A549 (cell line): ENCODE measurements around the gene MYRIP. TPM values are rescaled to one million over a fixed set of nuclear protein-coding genes. Genes with fewer than 3 reads are reported as not detected.
A peak's percentile ranks its signal among the peaks of the same experiment; 100 is the strongest.

Experiments
- ATAC-seq, 2 experiments: fragments of 200-7000 bp in 1 of 2; fragments of >200 bp in 1 of 2; cut with Nextera tagmentation in 1 of 2; cut with Tn5 transposase in 1 of 2; 3 replicates each; pipeline versions ENCODE4 v1.8.0 to v1.9.1; 2018 to 2020; ENCODE audit warnings: mild to moderate bottlenecking in 1 of 2, moderate library complexity in 1 of 2
- CTCF ChIA-PET: fragments of 300-600 bp; sonication (Branson Sonifier 250); formaldehyde crosslinking; extraction: SDS; loops from one replicate; lab custom pipeline; 2021; ENCODE audit warnings: antibody characterized with exemption, inconsistent platforms; lab: Yijun Ruan, JAX
- POLR2A ChIA-PET: fragments of 350-600 bp; formaldehyde crosslinking; extraction: SDS; loops from one replicate; lab custom pipeline; 2021; ENCODE audit warnings: antibody characterized with exemption, inconsistent platforms; lab: Yijun Ruan, JAX
- DNase-seq, 2 experiments: peaks; one replicate each; pipeline versions ENCODE4 v3.0.0 to v3.0.0-alpha.2; 2011 to 2016; ENCODE audit warnings: low read depth in 1 of 2, low spot score in 1 of 2
- FAIRE-seq: peaks from 2 replicates; lab custom pipeline; 2011; peaks lifted over from hg19 to GRCh38; lab: Jason Lieb, UNC
- H3K27ac ChIP-seq, 2 experiments: fragments of >200 bp; sonication (Bioruptor Twin); formaldehyde crosslinking; 3 replicates each; pipeline ENCODE4 v1.5.1; 2016 to 2017
- H3K4me1 ChIP-seq: fragments of >200 bp; sonication (Bioruptor Twin); formaldehyde crosslinking; 3 replicates; pipeline ENCODE4 v1.6.1; 2016
- H3K4me2 ChIP-seq: fragments of >200 bp; sonication (Bioruptor Twin); formaldehyde crosslinking; 3 replicates; pipeline ENCODE4 v1.6.1; 2016
- H3K4me3 ChIP-seq: fragments of >200 bp; sonication (Bioruptor Twin); formaldehyde crosslinking; 3 replicates; pipeline ENCODE4 v1.5.1; 2016
- H3K9me3 ChIP-seq: fragments of >200 bp; sonication (Bioruptor Twin); formaldehyde crosslinking; 3 replicates; pipeline ENCODE4 v1.6.1; 2016
- CBX2 ChIP-seq: fragments of 200-600 bp; sonication (generic); IDR thresholded peaks from 2 replicates; pipeline ENCODE4 v1.6.1; 2016; ENCODE audit warnings: low read depth, mild to moderate bottlenecking, borderline replicate concordance
- CBX8 ChIP-seq: fragments of 200-600 bp; sonication (generic); IDR thresholded peaks from 2 replicates; pipeline ENCODE4 v1.6.1; 2016
- CHD2 ChIP-seq: fragments of 150-350 bp; IDR thresholded peaks from 2 replicates; pipeline ENCODE4 v1.6.1; 2014; ENCODE audit warnings: low read length; ENCODE audit not compliant: partially characterized antibody
- CHD4 ChIP-seq: fragments of 200-600 bp; sonication (generic); IDR thresholded peaks from 2 replicates; pipeline ENCODE4 v1.6.1; 2016; ENCODE audit warnings: antibody characterized with exemption, mild to moderate bottlenecking, borderline replicate concordance
- EHF ChIP-seq: fragments of 250-450 bp; sonication (Bioruptor Pico); IDR thresholded peaks from 2 replicates; pipeline ENCODE4 v1.5.0; 2020; ENCODE audit warnings: mild to moderate bottlenecking
- ESRRA ChIP-seq: fragments of 150-350 bp; IDR thresholded peaks from 2 replicates; pipeline ENCODE4 v1.6.1; 2014; ENCODE audit warnings: mild to moderate bottlenecking, low read length, borderline replicate concordance
- HOXA7 ChIP-seq: fragments of 250-450 bp; sonication (Bioruptor Pico); IDR thresholded peaks from 2 replicates; pipeline ENCODE4 v1.5.0; 2020; ENCODE audit warnings: mild to moderate bottlenecking, moderate library complexity
- JUNB ChIP-seq: fragments of >200 bp; sonication (Bioruptor Twin); formaldehyde crosslinking; IDR thresholded peaks from 2 replicates; pipeline ENCODE4 v1.6.1; 2016
- KDM1A ChIP-seq: fragments of 200-600 bp; sonication (generic); IDR thresholded peaks from 2 replicates; pipeline ENCODE4 v1.6.1; 2016; ENCODE audit warnings: low read depth, mild to moderate bottlenecking
- MAZ ChIP-seq: fragments of 150-350 bp; IDR thresholded peaks from 2 replicates; pipeline ENCODE4 v1.6.1; 2014; ENCODE audit warnings: antibody characterized with exemption, low read depth, low read length, borderline replicate concordance
- MYC ChIP-seq: IDR thresholded peaks from 2 replicates; pipeline ENCODE4 v1.6.1; 2012; ENCODE audit warnings: mild to moderate bottlenecking, inconsistent platforms, low read length, improper control_type of control experiment, borderline replicate concordance
- NR3C1 ChIP-seq: fragments of >200 bp; sonication (Bioruptor Twin); formaldehyde crosslinking; IDR thresholded peaks from 3 replicates; pipeline ENCODE4 v1.6.1; 2017
- POLR2AphosphoS2 ChIP-seq: conservative IDR thresholded peaks from 2 replicates; pipeline ENCODE4 v1.6.1; 2012; ENCODE audit warnings: low read length, improper control_type of control experiment, inconsistent platforms
- RARB ChIP-seq: fragments of 250-450 bp; sonication (Bioruptor Pico); IDR thresholded peaks from 2 replicates; pipeline ENCODE4 v1.8.0; 2021; ENCODE audit warnings: mild to moderate bottlenecking, moderate library complexity
- RCOR1 ChIP-seq: fragments of 150-350 bp; IDR thresholded peaks from 2 replicates; pipeline ENCODE4 v1.6.1; 2014; ENCODE audit warnings: antibody characterized with exemption, low read length, low read depth
- REST ChIP-seq: fragments of 200-600 bp; sonication (generic); IDR thresholded peaks from 2 replicates; pipeline ENCODE4 v1.6.1; 2016; ENCODE audit warnings: antibody characterized with exemption, mild to moderate bottlenecking, moderate library complexity
- RFX5 ChIP-seq: fragments of 450-650 bp; IDR thresholded peaks from 2 replicates; pipeline ENCODE4 v1.7.1; 2014; ENCODE audit warnings: antibody characterized with exemption, mild to moderate bottlenecking, moderate library complexity
- RNF2 ChIP-seq: fragments of 200-600 bp; sonication (generic); IDR thresholded peaks from 2 replicates; pipeline ENCODE4 v1.6.1; 2016; ENCODE audit warnings: low read depth, mild to moderate bottlenecking, antibody characterized with exemption, moderate library complexity, borderline replicate concordance
- SREBF2 ChIP-seq: fragments of 450-650 bp; IDR thresholded peaks from 2 replicates; pipeline ENCODE4 v1.6.1; 2014; ENCODE audit warnings: mild to moderate bottlenecking, moderate library complexity
- ZC3H11A ChIP-seq: fragments of 450-650 bp; IDR thresholded peaks from 2 replicates; pipeline ENCODE4 v1.6.1; 2014; ENCODE audit warnings: antibody characterized with exemption, mild to moderate bottlenecking
- ZNF302 ChIP-seq: fragments of 250-450 bp; sonication (Bioruptor Pico); IDR thresholded peaks from 2 replicates; pipeline ENCODE4 v1.9.0; 2021; ENCODE audit warnings: inconsistent platforms, mild to moderate bottlenecking, moderate library complexity
- ZSCAN20 ChIP-seq: fragments of 250-450 bp; sonication (Bioruptor Pico); IDR thresholded peaks from 2 replicates; pipeline ENCODE4 v1.8.0; 2022; ENCODE audit warnings: mild to moderate bottlenecking, moderate library complexity
- WGBS: methylation state at CpG from one replicate; pipeline ENCODE4 v1.1.6; 2017; ENCODE audit errors: missing lambda C conversion rate; 5-methylcytosine and 5-hydroxymethylcytosine counted together
- polyA plus RNA-seq, 4 experiments: library from polyadenylated mRNA; depleted of rRNA in 3 of 4; stranded (reverse); fragments of >200 nt; fragmentation: RNase III in 1 of 4; extraction: RNeasy Plus Mini Kit Qiagen cat#74134 plus additional on column Dnase treatment in 1 of 4; gene quantifications; 2 replicates in 3 of 4; 3 replicates in 1 of 4; pipeline ENCODE4 v1.2.3, GENCODE V29; 2011 to 2017
- TF ChIP-seq, protein P1 (sequence below): fragments of 450-650 bp; IDR thresholded peaks from 2 replicates; pipeline ENCODE4 v1.6.1; 2014; ENCODE audit warnings: antibody characterized with exemption
- TF ChIP-seq, protein P2 (sequence below): IDR thresholded peaks from 2 replicates; pipeline ENCODE4 v1.6.1; 2012; ENCODE audit warnings: low read depth, borderline replicate concordance

MYRIP gene
- polyA plus RNA-seq, 2 of the 4 experiments (the other 2 are of a cell fraction), result not detected

DNA sequence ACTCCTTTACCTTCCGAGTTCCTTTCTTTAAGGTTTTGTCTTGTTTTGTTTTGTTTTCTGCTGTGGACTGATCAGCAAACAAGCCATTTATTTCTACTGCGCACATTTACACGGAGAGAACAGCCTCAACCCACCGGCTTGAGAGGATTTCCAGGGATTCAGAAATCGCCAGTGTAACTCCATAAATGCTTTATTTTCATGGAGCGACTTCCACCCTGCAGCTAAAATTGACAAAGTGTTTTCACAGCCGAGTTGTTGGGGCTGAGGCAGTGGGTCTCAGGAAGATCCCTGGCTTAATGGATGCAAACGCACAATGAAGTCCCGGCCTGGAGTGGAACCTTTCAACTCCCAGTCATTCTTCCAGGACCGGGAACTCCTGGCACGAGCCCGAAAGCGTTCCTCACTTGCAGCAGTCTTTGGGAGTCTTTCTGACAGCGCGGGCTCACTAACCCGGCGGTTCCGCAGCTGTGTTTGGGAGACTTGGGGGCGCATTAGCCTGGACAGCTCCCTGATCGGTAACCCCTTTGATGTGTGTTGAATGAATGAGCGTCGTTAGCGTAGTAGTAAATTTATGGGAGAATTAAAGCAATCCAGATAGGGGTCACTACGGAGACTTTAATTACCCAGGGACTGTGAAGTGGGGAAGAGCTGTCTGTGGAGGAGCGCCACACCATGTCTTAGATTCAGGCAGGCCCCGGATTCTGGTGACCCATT lies 785 bp upstream of the MYRIP start:
- no peak for FAIRE-seq

DNA sequence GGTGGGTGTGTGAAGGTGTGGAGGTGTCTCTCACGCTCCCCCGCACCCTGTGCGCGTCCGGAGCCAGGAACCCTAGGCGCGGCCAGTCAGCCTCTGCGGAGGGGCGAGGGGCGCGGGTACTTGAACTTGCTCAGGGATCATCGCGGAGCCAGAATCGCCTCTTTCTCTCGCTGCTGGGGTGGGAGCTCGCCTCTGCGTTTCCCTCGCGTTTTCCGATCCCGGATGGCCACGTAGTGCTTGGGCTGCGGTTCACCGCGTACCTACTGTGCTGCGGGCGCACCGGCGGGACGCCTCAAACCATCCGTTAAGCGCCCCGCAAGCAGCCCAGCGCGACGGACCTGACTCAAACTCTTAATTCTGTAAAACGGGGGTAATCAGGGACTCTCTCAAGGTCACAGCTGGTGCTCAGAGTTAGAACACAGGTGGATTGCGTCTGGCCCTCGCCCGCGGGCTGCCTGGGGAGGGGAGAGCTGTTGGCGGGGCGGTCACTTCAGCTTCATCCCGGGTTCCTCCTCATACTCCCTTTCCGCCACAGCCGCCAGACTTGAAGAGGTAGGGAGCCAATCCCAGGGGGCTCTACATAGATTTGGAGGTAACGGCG lies 686 bp downstream of the MYRIP start:
- WGBS, result 21% methylated on average over 32 of the region's 48 CpGs
- no peak overlapping the region for H3K27ac ChIP-seq
- CTCF ChIA-PET, result no interaction called here
- H3K4me1 ChIP-seq, result peaks cover 11% of the 10 kb centered on the region; the same call in 2 of the 3 replicates
- POLR2A ChIA-PET, result no interaction called here
- H3K4me3 ChIP-seq, result peak overlapping the region; percentile 49
- H3K9me3 ChIP-seq, result no peaks in the 10 kb centered on the region
- TF ChIP-seq JUNB, result no peak
- no peak for TF ChIP-seq EHF (CRISPR knock-in tag)
- TF ChIP-seq, all 56 proteins: peak for 0
- FAIRE-seq (no peak), DNase-seq (no peak), ATAC-seq (peak in 1 of 2 experiments; percentile 31; a peak in 3 of 6 replicates)
- peak overlapping the region; percentile 95 for H3K4me2 ChIP-seq

More for the DNA sequence above, 785 bp upstream of the MYRIP start:
- DNase-seq (no peak), ATAC-seq (peak in 1 of 2 experiments; percentile 14; a peak in 2 of 6 replicates)
- Histone ChIP-seq H3K27ac (no peak overlapping the region), H3K4me3 (peak overlapping the region; percentile 49), H3K9me3 (no peaks in the 10 kb centered on the region), H3K4me1 (peaks cover 11% of the 10 kb centered on the region; the same call in 2 of the 3 replicates), H3K4me2 (peak overlapping the region; percentile 95)
- 33% methylated on average over 17 of the region's 26 CpGs for WGBS
- CTCF ChIA-PET, result interaction anchor here (1.1 kb wide), 1 partner anchor 18 kb away, joined by 3 read pairs; no protein-coding TSS in a partner anchor
- no peak for TF ChIP-seq ZSCAN20
- TF ChIP-seq, protein P1, sequence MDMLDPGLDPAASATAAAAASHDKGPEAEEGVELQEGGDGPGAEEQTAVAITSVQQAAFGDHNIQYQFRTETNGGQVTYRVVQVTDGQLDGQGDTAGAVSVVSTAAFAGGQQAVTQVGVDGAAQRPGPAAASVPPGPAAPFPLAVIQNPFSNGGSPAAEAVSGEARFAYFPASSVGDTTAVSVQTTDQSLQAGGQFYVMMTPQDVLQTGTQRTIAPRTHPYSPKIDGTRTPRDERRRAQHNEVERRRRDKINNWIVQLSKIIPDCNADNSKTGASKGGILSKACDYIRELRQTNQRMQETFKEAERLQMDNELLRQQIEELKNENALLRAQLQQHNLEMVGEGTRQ, result no peak
- TF ChIP-seq MYC, result no peak
- no peak for TF ChIP-seq CBX2
- POLR2A ChIA-PET, result no interaction called here

DNA sequence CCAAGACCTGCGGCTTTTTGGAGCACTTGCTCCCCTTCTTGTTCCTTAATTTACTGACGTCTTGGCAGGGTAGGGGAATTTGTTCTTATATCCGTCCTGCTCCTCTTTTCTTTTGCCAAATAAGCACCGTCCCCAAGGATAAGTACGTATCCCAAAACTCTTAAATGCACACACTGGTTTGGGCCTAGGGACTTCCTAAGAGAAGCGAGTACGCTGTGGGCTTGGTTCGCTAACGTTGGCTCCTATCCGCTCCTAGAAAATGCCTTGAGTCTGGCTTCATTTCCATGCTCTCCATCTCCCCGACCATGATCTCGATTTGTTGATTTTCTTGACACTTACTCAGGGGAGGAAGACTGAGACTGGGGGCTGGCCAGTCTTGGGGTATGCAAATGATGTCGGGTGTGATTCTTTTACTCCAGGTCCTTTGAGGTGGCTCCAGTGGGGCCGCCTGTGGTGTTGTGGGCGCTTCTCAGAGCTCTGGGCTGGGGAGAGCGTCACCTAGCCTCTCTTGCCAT lies 1.3 kb downstream of the MYRIP start:
- no peak overlapping the region for H3K4me3 ChIP-seq

DNA sequence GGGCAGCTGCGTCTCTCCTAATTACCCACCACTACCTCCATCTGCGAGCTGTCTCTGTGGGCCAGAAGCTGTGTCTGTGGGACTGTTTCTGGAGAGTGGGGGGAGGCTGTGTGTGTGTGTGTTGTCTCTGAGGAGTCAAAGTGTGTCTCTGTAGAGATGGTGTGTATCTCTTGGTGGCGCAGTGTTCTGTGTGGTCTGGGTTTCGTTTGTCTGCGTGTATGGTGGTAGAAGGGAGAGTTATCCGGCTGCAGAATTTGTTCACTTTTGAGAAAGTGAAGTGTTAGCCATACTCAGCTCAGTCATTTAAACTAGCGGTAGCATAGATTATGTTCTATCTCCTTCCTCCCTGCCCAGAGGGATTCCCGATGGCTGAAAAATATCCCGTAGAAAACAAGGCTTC lies 2.2 kb downstream of the MYRIP start:
- Histone ChIP-seq H3K4me2 (no peak overlapping the region), H3K27ac (no peak overlapping the region), H3K4me3 (no peak overlapping the region), H3K4me1 (peaks cover 11% of the 10 kb centered on the region; the same call in 2 of the 3 replicates), H3K9me3 (no peaks in the 10 kb centered on the region)
- DNase-seq (no peak), ATAC-seq (no peak), FAIRE-seq (no peak)
- WGBS, result 54% methylated on average over 9 of the region's 9 CpGs
- TF ChIP-seq ZC3H11A (no peak), CHD2 (no peak), POLR2AphosphoS2 (no peak), REST (no peak), RFX5 (no peak), ESRRA (no peak), KDM1A (no peak), CBX8 (no peak), HOXA7 (CRISPR knock-in tag) (no peak), RCOR1 (no peak)
- TF ChIP-seq, protein P2, sequence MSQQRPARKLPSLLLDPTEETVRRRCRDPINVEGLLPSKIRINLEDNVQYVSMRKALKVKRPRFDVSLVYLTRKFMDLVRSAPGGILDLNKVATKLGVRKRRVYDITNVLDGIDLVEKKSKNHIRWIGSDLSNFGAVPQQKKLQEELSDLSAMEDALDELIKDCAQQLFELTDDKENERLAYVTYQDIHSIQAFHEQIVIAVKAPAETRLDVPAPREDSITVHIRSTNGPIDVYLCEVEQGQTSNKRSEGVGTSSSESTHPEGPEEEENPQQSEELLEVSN, result no peak
- CTCF ChIA-PET, result interaction anchor here (1.2 kb wide), 1 partner anchor 16 kb away, joined by 4 read pairs; no protein-coding TSS in a partner anchor
- POLR2A ChIA-PET, result no interaction called here

More for the DNA sequence above, 1.3 kb downstream of the MYRIP start:
- no peak for DNase-seq
- no peak overlapping the region for H3K4me2 ChIP-seq
- no peak for TF ChIP-seq RNF2
- TF ChIP-seq ZNF302 (CRISPR knock-in tag), result no peak
- TF ChIP-seq CBX8, result no peak
- TF ChIP-seq CHD4, result no peak
- no peak for TF ChIP-seq RARB (CRISPR knock-in tag)
- no peak for TF ChIP-seq HOXA7 (CRISPR knock-in tag)
- TF ChIP-seq NR3C1, result no peak
- no peak for TF ChIP-seq MAZ
- TF ChIP-seq SREBF2, result no peak
- H3K27ac ChIP-seq, result no peak overlapping the region
- H3K9me3 ChIP-seq, result no peaks in the 10 kb centered on the region
- POLR2A ChIA-PET, result no interaction called here
- WGBS, result 47% methylated on average over 16 of the region's 16 CpGs
- ATAC-seq, result no peak
- no peak for FAIRE-seq
- peaks cover 11% of the 10 kb centered on the region; the same call in 2 of the 3 replicates for H3K4me1 ChIP-seq
- CTCF ChIA-PET, result no interaction called here
